GM12878 (cell line): ENCODE data around the gene ABHD12B. TPM values are rescaled to one million over a fixed set of nuclear protein-coding genes. Genes with fewer than 3 reads are reported as not detected.

Experiments
- ATAC-seq: fragments of 200-7000 bp; cut with Tn5 transposase; 3 replicates; pipeline ENCODE4 v1.9.1; 2020; ENCODE audit warnings: mild to moderate bottlenecking, moderate library complexity
- BruUV-seq: library from RNA; stranded (reverse); fragments of 400-500 nt; replicated peaks from 2 replicates; lab custom pipeline; 2021; lab: Mats Ljungman, UMichigan
- CTCF ChIA-PET: fragments of 300-600 bp; sonication (Branson Sonifier 250); formaldehyde crosslinking; extraction: SDS; loops from one replicate; lab custom pipeline; 2021; ENCODE audit warnings: inconsistent platforms; lab: Yijun Ruan, JAX
- POLR2A ChIA-PET: fragments of 350-600 bp; formaldehyde crosslinking; extraction: SDS; loops from one replicate; lab custom pipeline; 2021; ENCODE audit warnings: inconsistent platforms; lab: Charles Lee
- RAD21 ChIA-PET: fragments of 300-600 bp; sonication (Branson Sonifier 250); formaldehyde crosslinking; loops from one replicate; lab custom pipeline; 2023; ENCODE audit warnings: antibody characterized with exemption; ENCODE audit not compliant: unreplicated experiment; lab: Charles Lee
- SMC1A ChIA-PET: fragments of 300-600 bp; sonication (Branson Sonifier 250); formaldehyde crosslinking; loops from one replicate; lab custom pipeline; 2023; ENCODE audit not compliant: unreplicated experiment, uncharacterized antibody; lab: Charles Lee
- DNase-seq: peaks from one replicate; pipeline ENCODE4 v3.0.0-alpha.2; 2011; ENCODE audit warnings: low read depth, low spot score
- FAIRE-seq: peaks from 3 replicates; lab custom pipeline; 2011; peaks lifted over from hg19 to GRCh38; lab: Jason Lieb, UNC
- H2AFZ ChIP-seq: 2 replicates; pipeline ENCODE4 v1.6.0; 2011; ENCODE audit warnings: low read depth, low read length, control low read depth; ENCODE audit not compliant: control insufficient read depth
- H3K27ac ChIP-seq: 2 replicates; pipeline ENCODE4 v1.5.1; 2011; ENCODE audit warnings: control low read depth; ENCODE audit not compliant: control insufficient read depth, insufficient read depth
- H3K27me3 ChIP-seq, 2 experiments: replicated peaks in 1 of 2; 2 replicates each; pipeline versions ENCODE4 v1.6.0 to v1.6.1; 2011; ENCODE audit warnings: low read length in 1 of 2; ENCODE audit not compliant: control insufficient read depth in 2 of 2, insufficient read depth in 2 of 2
- H3K36me3 ChIP-seq, 2 experiments: 2 replicates each; pipeline ENCODE4 v1.5.1; 2011; ENCODE audit warnings: low read length in 1 of 2; ENCODE audit not compliant: control insufficient read depth in 2 of 2, insufficient read depth in 2 of 2
- H3K4me1 ChIP-seq: 2 replicates; pipeline ENCODE4 v1.6.1; 2011; ENCODE audit warnings: mild to moderate bottlenecking, low read length, moderate library complexity, mixed read lengths; ENCODE audit not compliant: control insufficient read depth, insufficient read depth
- H3K4me2 ChIP-seq: 2 replicates; pipeline ENCODE4 v1.6.0; 2011; ENCODE audit warnings: control low read depth; ENCODE audit not compliant: control insufficient read depth, insufficient read depth
- H3K4me3 ChIP-seq: fragments of 200-600 bp; sonication (generic); 2 replicates; pipeline ENCODE4 v1.5.1; 2016
- H3K79me2 ChIP-seq: 2 replicates; pipeline ENCODE4 v1.6.0; 2011; ENCODE audit warnings: low read length; ENCODE audit not compliant: control insufficient read depth, insufficient read depth
- H3K9ac ChIP-seq: 2 replicates; pipeline ENCODE4 v1.8.0; 2011; ENCODE audit warnings: low read length, control low read depth, mixed read lengths; ENCODE audit not compliant: control insufficient read depth, insufficient read depth
- H3K9me3 ChIP-seq: replicated peaks from 3 replicates; pipeline ENCODE4 v1.5.1; 2011; ENCODE audit warnings: mild to moderate bottlenecking, low read length; ENCODE audit not compliant: control insufficient read depth, insufficient read depth
- H4K20me1 ChIP-seq: 2 replicates; pipeline ENCODE4 v1.6.0; 2011; ENCODE audit not compliant: control insufficient read depth, insufficient read depth
- CREB1 ChIP-seq: IDR thresholded peaks from 2 replicates; pipeline ENCODE4 v1.6.1; 2012; ENCODE audit warnings: low read depth, mild to moderate bottlenecking, inconsistent platforms
- EED ChIP-seq: sonication (generic); IDR thresholded peaks from 2 replicates; pipeline ENCODE4 v1.6.1; 2016; ENCODE audit warnings: antibody characterized with exemption, low read depth
- IKZF1 ChIP-seq: fragments of 450-650 bp; conservative IDR thresholded peaks from 2 replicates; pipeline ENCODE4 v1.6.1; 2017; ENCODE audit warnings: antibody characterized with exemption, mild to moderate bottlenecking
- MTA2 ChIP-seq: fragments of 450-650 bp; IDR thresholded peaks from 2 replicates; pipeline ENCODE4 v1.6.1; 2016; ENCODE audit warnings: low read depth, mild to moderate bottlenecking, moderate library complexity
- POLR2AphosphoS2 ChIP-seq: IDR thresholded peaks from 2 replicates; pipeline ENCODE4 v1.6.1; 2011; ENCODE audit warnings: low read depth, mild to moderate bottlenecking, low read length, improper control_type of control experiment, moderate library complexity
- SPI1 ChIP-seq: IDR thresholded peaks from 2 replicates; pipeline ENCODE4 v1.6.1; 2011; ENCODE audit warnings: low read depth, mild to moderate bottlenecking, low read length, moderate library complexity, borderline replicate concordance; ENCODE audit not compliant: insufficient read depth
- ZBTB4 ChIP-seq: fragments of 450-650 bp; formaldehyde crosslinking; IDR thresholded peaks from 2 replicates; pipeline ENCODE4 v1.4.0; 2022; ENCODE audit warnings: mild to moderate bottlenecking, moderate library complexity
- WGBS: methylation state at CpG from one replicate; pipeline ENCODE4 v1.1.6; 2016; ENCODE audit warnings: low lambda C conversion rate; ENCODE audit not compliant: insufficient replicate concordance, insufficient coverage; ENCODE audit errors: missing lambda C conversion rate; 5-methylcytosine and 5-hydroxymethylcytosine counted together
- in situ Hi-C: fragments of 300-500 bp; cut with MboI; formaldehyde crosslinking; loops from 9 replicates; pipeline ENCODE4 v1.14.3; 2018; ENCODE audit warnings: mixed read lengths
- intact Hi-C: fragments of 100-400 bp; cut with micrococcal nuclease; formaldehyde crosslinking; loops from one replicate; pipeline ENCODE4 v1.14.2; 2022; ENCODE audit not compliant: unreplicated experiment
- polyA plus RNA-seq, 11 experiments: library from polyadenylated mRNA; depleted of rRNA in 4 of 11; unstranded in 6 of 11; stranded (reverse) in 5 of 11; fragments of >200 nt; fragmentation: Nextera tagmentation in 4 of 11; fragmentation: Illumina TruSeq in 1 of 11; extraction: Ambion mirVana in 4 of 11; extraction: Trizol in 1 of 11; gene quantifications; 1 replicate in 1 of 11; 2 replicates in 10 of 11; pipeline versions ENCODE4 v1.2.1 to v1.2.3, GENCODE V29; 2011 to 2016; ENCODE audit warnings: inconsistent platforms in 2 of 11, missing spikeins in 2 of 11, low read depth in 1 of 11
- total RNA-seq, 4 experiments: library from RNA; depleted of rRNA in 3 of 4; stranded (reverse); fragments of >200 nt in 3 of 4; fragmentation: Illumina TruSeq in 1 of 4; extraction: Trizol in 1 of 4; gene quantifications; 2 replicates each; pipeline versions ENCODE4 v1.2.1 to v1.2.3, GENCODE V29; 2013 to 2021
- TF ChIP-seq, protein P1 (sequence below): fragments of 450-650 bp; IDR thresholded peaks from 2 replicates; pipeline ENCODE4 v1.6.1; 2018; ENCODE audit warnings: mild to moderate bottlenecking, low read depth, moderate library complexity; ENCODE audit not compliant: partially characterized antibody
- TF ChIP-seq, protein P2 (sequence below): fragments of 450-650 bp; conservative IDR thresholded peaks from 2 replicates; pipeline ENCODE4 v1.6.1; 2017; ENCODE audit warnings: mild to moderate bottlenecking, moderate library complexity

ABHD12B gene
- total and polyA plus RNA-seq, 10 of the 15 experiments (the other 5 are each of a cell fraction or from before 2014, with no cell fraction given) = not detected

DNA sequence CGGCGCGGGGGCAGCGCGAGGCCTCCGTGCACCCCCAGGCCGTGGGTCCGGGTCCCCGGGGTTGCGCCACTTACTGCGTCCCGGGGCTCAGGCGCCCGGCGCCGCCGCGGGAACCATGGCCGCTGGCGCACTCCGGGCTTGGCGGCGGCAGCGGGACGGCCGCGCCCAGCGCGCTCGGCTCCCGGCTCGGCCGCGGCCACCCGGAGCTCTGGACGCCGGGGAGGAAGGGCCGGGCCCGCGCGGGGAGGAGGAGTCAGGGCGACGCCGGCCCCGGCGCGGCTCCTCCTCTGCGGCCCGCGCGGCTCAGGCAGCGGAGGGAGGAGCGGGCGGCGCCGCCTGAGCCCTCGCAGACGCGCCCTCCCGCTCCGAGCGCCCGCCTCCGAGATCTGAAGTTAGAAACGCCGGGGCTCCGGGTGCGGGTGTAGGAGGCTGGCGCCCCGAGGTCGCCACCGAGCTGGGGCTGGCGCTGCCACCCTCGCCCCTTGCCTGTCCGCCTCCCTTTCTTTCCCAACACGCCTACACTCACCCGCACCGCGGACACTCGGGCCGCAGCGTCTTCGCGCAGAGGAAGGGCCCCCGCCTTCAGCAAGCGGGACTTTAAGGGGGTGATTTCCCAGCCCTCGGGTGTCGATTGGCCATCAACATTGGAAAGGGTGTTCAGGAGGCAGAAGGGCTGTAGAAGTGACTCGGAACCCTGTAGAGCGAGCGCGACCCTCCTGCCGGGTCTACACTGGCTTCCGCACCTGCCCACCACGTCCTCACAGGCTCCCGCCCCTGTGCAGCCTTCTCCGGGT is 40.7 kb upstream of the ABHD12B start, which contains the start of gene NIN (continued):
- TF ChIP-seq, protein P1, sequence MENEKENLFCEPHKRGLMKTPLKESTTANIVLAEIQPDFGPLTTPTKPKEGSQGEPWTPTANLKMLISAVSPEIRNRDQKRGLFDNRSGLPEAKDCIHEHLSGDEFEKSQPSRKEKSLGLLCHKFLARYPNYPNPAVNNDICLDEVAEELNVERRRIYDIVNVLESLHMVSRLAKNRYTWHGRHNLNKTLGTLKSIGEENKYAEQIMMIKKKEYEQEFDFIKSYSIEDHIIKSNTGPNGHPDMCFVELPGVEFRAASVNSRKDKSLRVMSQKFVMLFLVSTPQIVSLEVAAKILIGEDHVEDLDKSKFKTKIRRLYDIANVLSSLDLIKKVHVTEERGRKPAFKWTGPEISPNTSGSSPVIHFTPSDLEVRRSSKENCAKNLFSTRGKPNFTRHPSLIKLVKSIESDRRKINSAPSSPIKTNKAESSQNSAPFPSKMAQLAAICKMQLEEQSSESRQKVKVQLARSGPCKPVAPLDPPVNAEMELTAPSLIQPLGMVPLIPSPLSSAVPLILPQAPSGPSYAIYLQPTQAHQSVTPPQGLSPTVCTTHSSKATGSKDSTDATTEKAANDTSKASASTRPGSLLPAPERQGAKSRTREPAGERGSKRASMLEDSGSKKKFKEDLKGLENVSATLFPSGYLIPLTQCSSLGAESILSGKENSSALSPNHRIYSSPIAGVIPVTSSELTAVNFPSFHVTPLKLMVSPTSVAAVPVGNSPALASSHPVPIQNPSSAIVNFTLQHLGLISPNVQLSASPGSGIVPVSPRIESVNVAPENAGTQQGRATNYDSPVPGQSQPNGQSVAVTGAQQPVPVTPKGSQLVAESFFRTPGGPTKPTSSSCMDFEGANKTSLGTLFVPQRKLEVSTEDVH = no peak

- 7% methylated on average over 10 of the region's 10 CpGs for WGBS
- Histone ChIP-seq H3K79me2 (peaks cover 58% of the 10 kb centered on the region), H4K20me1 (0 out of 2 replicates have a peak, but pooled peaks cover 4% of the 10 kb centered on the region), H3K27ac (peak overlapping the region; percentile 87), H2AFZ (peak overlapping the region; percentile 62), H3K4me1 (peaks cover 24% of the 10 kb centered on the region), H3K9ac (peak overlapping the region; percentile 61), H3K27me3 (no peaks in the 10 kb centered on the region), H3K4me3 (peak overlapping the region; percentile 86), H3K9me3 (no peaks in the 10 kb centered on the region), H3K36me3 (peaks cover 0 to 2% of the 10 kb centered on the region in 2 experiments; a peak in 1 of 4 replicates), H3K4me2 (peak overlapping the region; percentile 70)
- POLR2A ChIA-PET = interaction anchor here (0.5 to 6.0 kb wide), 5 partner anchors 10 to 873 kb away, joined by 3 to 36 read pairs (median 9); no protein-coding TSS in a partner anchor
- intact Hi-C loops = loop anchor here (2.0 kb wide), 2 partner anchors 29 to 41 kb away; no protein-coding TSS in a partner anchor
- SMC1A ChIA-PET = interaction anchor here (0.7 to 16.9 kb wide), 4 partner anchors 12 to 40 kb away, joined by 4 to 360 read pairs (median 27); no protein-coding TSS in a partner anchor
- in situ Hi-C loops = no loop called here
- CTCF ChIA-PET = interaction anchor here (0.7 to 9.2 kb wide), 5 partner anchors 8 to 511 kb away, joined by 3 to 98 read pairs (median 4); no protein-coding TSS in a partner anchor
- TSS peak; percentile 88 for BruUV-seq
- FAIRE-seq (no peak), DNase-seq (no peak), ATAC-seq (no peak)
- RAD21 ChIA-PET = interaction anchor here (1.0 to 6.6 kb wide), 4 partner anchors 10 to 55 kb away, joined by 3 to 106 read pairs (median 23); no protein-coding TSS in a partner anchor
- TF ChIP-seq SPI1 = no peak
- TF ChIP-seq ZBTB4 (CRISPR knock-in tag) = no peak
- TF ChIP-seq, protein P2, sequence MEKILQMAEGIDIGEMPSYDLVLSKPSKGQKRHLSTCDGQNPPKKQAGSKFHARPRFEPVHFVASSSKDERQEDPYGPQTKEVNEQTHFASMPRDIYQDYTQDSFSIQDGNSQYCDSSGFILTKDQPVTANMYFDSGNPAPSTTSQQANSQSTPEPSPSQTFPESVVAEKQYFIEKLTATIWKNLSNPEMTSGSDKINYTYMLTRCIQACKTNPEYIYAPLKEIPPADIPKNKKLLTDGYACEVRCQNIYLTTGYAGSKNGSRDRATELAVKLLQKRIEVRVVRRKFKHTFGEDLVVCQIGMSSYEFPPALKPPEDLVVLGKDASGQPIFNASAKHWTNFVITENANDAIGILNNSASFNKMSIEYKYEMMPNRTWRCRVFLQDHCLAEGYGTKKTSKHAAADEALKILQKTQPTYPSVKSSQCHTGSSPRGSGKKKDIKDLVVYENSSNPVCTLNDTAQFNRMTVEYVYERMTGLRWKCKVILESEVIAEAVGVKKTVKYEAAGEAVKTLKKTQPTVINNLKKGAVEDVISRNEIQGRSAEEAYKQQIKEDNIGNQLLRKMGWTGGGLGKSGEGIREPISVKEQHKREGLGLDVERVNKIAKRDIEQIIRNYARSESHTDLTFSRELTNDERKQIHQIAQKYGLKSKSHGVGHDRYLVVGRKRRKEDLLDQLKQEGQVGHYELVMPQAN = no peak
- TF ChIP-seq POLR2AphosphoS2 = no peak
- TF ChIP-seq EED = peak; percentile 62; the same call in 1 of the 2 replicates
- 0 out of 2 replicates have a peak, but pooled peaks have one; percentile 6 for TF ChIP-seq MTA2
- no peak for TF ChIP-seq CREB1
- no peak for TF ChIP-seq IKZF1
Observed at GRCh38 chr14:50831726-50832168, 40.1 kb upstream of the ABHD12B start.
